BLaER1 treated with 17β-estradiol and CSF1 and Interleukin-3, amounts not matched to agents 10 nM and 100 nM (cell line): Measurements from ENCODE around the gene NUAK1.
A peak's percentile ranks its signal among the peaks of the same experiment; 100 is the strongest.
"Not testable (repeated sequence)": the region's sequence is repeated elsewhere in the genome, so short reads cannot be mapped to it uniquely, and the experiment has no call there.

Experiments used
- H3K27ac ChIP-seq, 11 experiments: shearing (Covaris generic); formaldehyde crosslinking; 2 replicates each; pipeline ENCODE4 v1.8.1; 2022
- H3K27me3 ChIP-seq, 11 experiments: shearing (Covaris generic); formaldehyde crosslinking; 2 replicates each; pipeline ENCODE4 v1.8.1; 2022
- H3K36me3 ChIP-seq, 11 experiments: shearing (Covaris generic); formaldehyde crosslinking; 2 replicates each; pipeline ENCODE4 v1.8.1; 2022
- H3K4me1 ChIP-seq, 10 experiments: shearing (Covaris generic); formaldehyde crosslinking; 2 replicates each; pipeline ENCODE4 v1.8.1; 2022
- H3K4me2 ChIP-seq, 11 experiments: shearing (Covaris generic); formaldehyde crosslinking; 2 replicates each; pipeline ENCODE4 v1.8.1; 2022
- H3K4me3 ChIP-seq, 10 experiments: shearing (Covaris generic); formaldehyde crosslinking; 2 replicates each; pipeline ENCODE4 v1.8.1; 2022
- H3K9ac ChIP-seq, 11 experiments: shearing (Covaris generic); formaldehyde crosslinking; 2 replicates each; pipeline ENCODE4 v1.8.1; 2022
- H3K9me3 ChIP-seq, 11 experiments: shearing (Covaris generic); formaldehyde crosslinking; replicated peaks in 1 of 11; 2 replicates each; pipeline ENCODE4 v1.8.1; 2022
- H4K20me1 ChIP-seq, 11 experiments: shearing (Covaris generic); formaldehyde crosslinking; 2 replicates each; pipeline ENCODE4 v1.8.1; 2022
- Cebpa-rat ChIP-seq, 11 experiments: shearing (Covaris generic); IDR thresholded peaks; 2 replicates each; pipeline ENCODE4 v1.8.1; 2022

Gene NUAK1

GRCh38 chr12:106022568-106023012 lies 116.2 kb downstream of the NUAK1 start:
- H4K20me1 ChIP-seq = no peaks in the 10 kb centered on the region
- H3K4me2 ChIP-seq = no peak overlapping the region
- peaks cover 15 to 25% (median 18%) of the 10 kb centered on the region in 11 experiments for H3K9me3 ChIP-seq
- TF ChIP-seq Cebpa-rat (IDR thresholded peaks at IDR 0.05) = no peak
- no peak overlapping the region for H3K27ac ChIP-seq
- H3K4me3 ChIP-seq = no peak overlapping the region
- no peak overlapping the region for H3K9ac ChIP-seq
- no peaks in the 10 kb centered on the region for H3K36me3 ChIP-seq
- H3K27me3 ChIP-seq = no peaks in the 10 kb centered on the region
- H3K4me1 ChIP-seq = no peaks in the 10 kb centered on the region

GRCh38 chr12:106021516-106021915 lies 117.2 kb downstream of the NUAK1 start:
- no peaks in the 10 kb centered on the region for H4K20me1 ChIP-seq
- no peak overlapping the region for H3K4me3 ChIP-seq
- no peaks in the 10 kb centered on the region for H3K4me1 ChIP-seq
- no peak overlapping the region for H3K27ac ChIP-seq
- H3K36me3 ChIP-seq = no peaks in the 10 kb centered on the region
- H3K27me3 ChIP-seq = no peaks in the 10 kb centered on the region
- no peak overlapping the region for H3K4me2 ChIP-seq
- H3K9ac ChIP-seq = no peak overlapping the region
- H3K9me3 ChIP-seq = peaks cover 15 to 27% (median 18%) of the 10 kb centered on the region in 11 experiments
- TF ChIP-seq Cebpa-rat (IDR thresholded peaks at IDR 0.05) = no peak

- Histone ChIP-seq H3K9ac (no peak overlapping the region), H3K4me3 (no peak overlapping the region), H3K4me2 (no peak overlapping the region), H4K20me1 (no peaks in the 10 kb centered on the region), H3K27me3 (no peaks in the 10 kb centered on the region), H3K9me3 (peaks cover 15 to 27% (median 18%) of the 10 kb centered on the region in 11 experiments), H3K4me1 (no peaks in the 10 kb centered on the region), H3K27ac (no peak overlapping the region), H3K36me3 (no peaks in the 10 kb centered on the region)
- TF ChIP-seq Cebpa-rat (IDR thresholded peaks at IDR 0.05) = no peak
Measured at GRCh38 chr12:106020736-106021135, 118.0 kb downstream of the NUAK1 start.

- Histone ChIP-seq H3K4me1 (no peaks in the 10 kb centered on the region), H3K27me3 (no peaks in the 10 kb centered on the region), H4K20me1 (no peaks in the 10 kb centered on the region), H3K9me3 (peaks cover 15 to 27% (median 18%) of the 10 kb centered on the region in 11 experiments), H3K4me2 (no peak overlapping the region), H3K9ac (no peak overlapping the region), H3K27ac (no peak overlapping the region), H3K4me3 (no peak overlapping the region), H3K36me3 (no peaks in the 10 kb centered on the region)
- TF ChIP-seq Cebpa-rat (IDR thresholded peaks at IDR 0.05) = no peak
Measured at GRCh38 chr12:106019144-106019543, 119.6 kb downstream of the NUAK1 start.

- no peak overlapping the region for H3K4me3 ChIP-seq
- H3K4me2 ChIP-seq = no peak overlapping the region
- no peak overlapping the region for H3K27ac ChIP-seq
- H4K20me1 ChIP-seq = no peaks in the 10 kb centered on the region
- H3K36me3 ChIP-seq = no peaks in the 10 kb centered on the region
- H3K27me3 ChIP-seq = no peaks in the 10 kb centered on the region
- TF ChIP-seq Cebpa-rat (IDR thresholded peaks at IDR 0.05) = no peak
- no peaks in the 10 kb centered on the region for H3K4me1 ChIP-seq
- peaks cover 15 to 27% (median 18%) of the 10 kb centered on the region in 11 experiments for H3K9me3 ChIP-seq
- H3K9ac ChIP-seq = no peak overlapping the region
Measured at GRCh38 chr12:106018286-106018685, 120.5 kb downstream of the NUAK1 start.

GRCh38 chr12:106016601-106017278 lies 122.0 kb downstream of the NUAK1 start:
- not testable (repeated sequence) for H4K20me1 ChIP-seq, H3K36me3 ChIP-seq, H3K4me2 ChIP-seq, H3K27me3 ChIP-seq, H3K4me1 ChIP-seq, H3K27ac ChIP-seq, H3K4me3 ChIP-seq, H3K9ac ChIP-seq
- H3K9me3 ChIP-seq = peaks cover 15 to 27% (median 18%) of the 10 kb centered on the region in 11 experiments
- peak in 3 of 11 experiments; percentile 12 to 56 (median 13); a peak in 3 of 22 replicates for TF ChIP-seq Cebpa-rat (IDR thresholded peaks at IDR 0.05)

- TF ChIP-seq Cebpa-rat (IDR thresholded peaks at IDR 0.05) = no peak
- H3K9me3 ChIP-seq = peaks cover 15 to 30% (median 18%) of the 10 kb centered on the region in 11 experiments
- no peaks in the 10 kb centered on the region for H3K4me1 ChIP-seq
- no peak overlapping the region for H3K4me3 ChIP-seq
- H3K4me2 ChIP-seq = no peak overlapping the region
- H3K36me3 ChIP-seq = no peaks in the 10 kb centered on the region
- H3K27ac ChIP-seq = no peak overlapping the region
- no peak overlapping the region for H3K9ac ChIP-seq
- H4K20me1 ChIP-seq = no peaks in the 10 kb centered on the region
- no peaks in the 10 kb centered on the region for H3K27me3 ChIP-seq
Measured at GRCh38 chr12:106015646-106016045, 123.1 kb downstream of the NUAK1 start.

GRCh38 chr12:106013941-106014340 lies 124.8 kb downstream of the NUAK1 start:
- Histone ChIP-seq H3K9me3 (peaks cover 8 to 21% (median 11%) of the 10 kb centered on the region in 11 experiments), H3K27me3 (no peaks in the 10 kb centered on the region), H3K4me3 (no peak overlapping the region), H3K36me3 (no peaks in the 10 kb centered on the region), H3K9ac (no peak overlapping the region), H3K4me1 (no peaks in the 10 kb centered on the region), H3K4me2 (no peak overlapping the region), H3K27ac (no peak overlapping the region), H4K20me1 (no peaks in the 10 kb centered on the region)
- TF ChIP-seq Cebpa-rat (IDR thresholded peaks at IDR 0.05) = no peak
